HCEC 1CT (cell line): ENCODE measurements around the gene PRPS1.
"Not testable (repeated sequence)": the region's sequence is repeated elsewhere in the genome, so short reads cannot be mapped to it uniquely, and the experiment has no call there.

Experiments used
- DNase-seq: peaks from one replicate; pipeline ENCODE4 v3.0.0-alpha.2; 2017

The PRPS1 gene

GRCh38 chrX:107627838-107628661 is at the start of gene PRPS1:
Gene PRPS1, plus strand, starts transcription at chrX:107628510. Its CDS starts 119 bp downstream, at chrX:107628629.
- DNase-seq = peak; percentile 95

GRCh38 chrX:107579956-107580355 is 48.4 kb upstream of the PRPS1 start:
- peak; percentile 71 for DNase-seq

GRCh38 chrX:107581923-107582322 is 46.4 kb upstream of the PRPS1 start:
- no peak for DNase-seq

GRCh38 chrX:107589243-107589642 is 39.1 kb upstream of the PRPS1 start:
- DNase-seq = no peak

GRCh38 chrX:107596651-107597050 is 31.7 kb upstream of the PRPS1 start:
- DNase-seq = no peak

GRCh38 chrX:107597264-107597663 is 31.0 kb upstream of the PRPS1 start:
- no peak for DNase-seq

GRCh38 chrX:107597791-107598190 is 30.5 kb upstream of the PRPS1 start:
- no peak for DNase-seq

GRCh38 chrX:107599450-107599861 is 28.9 kb upstream of the PRPS1 start:
- no peak for DNase-seq

GRCh38 chrX:107600366-107600765 is 27.9 kb upstream of the PRPS1 start:
- no peak for DNase-seq

- no peak for DNase-seq
These were observed 27.0 kb upstream of the PRPS1 start for GRCh38 chrX:107601326-107601725.

GRCh38 chrX:107601759-107602158 is 26.6 kb upstream of the PRPS1 start:
- no peak for DNase-seq

GRCh38 chrX:107602694-107603239 is 25.5 kb upstream of the PRPS1 start:
- DNase-seq = no peak

- DNase-seq = no peak
These were observed 24.7 kb upstream of the PRPS1 start for GRCh38 chrX:107603429-107604159.

- not testable (repeated sequence) for DNase-seq
These were observed 19.2 kb upstream of the PRPS1 start for GRCh38 chrX:107609061-107609460.

GRCh38 chrX:107610667-107611066 is 17.6 kb upstream of the PRPS1 start:
- DNase-seq = no peak

GRCh38 chrX:107619885-107620322 is 8.4 kb upstream of the PRPS1 start:
- DNase-seq = no peak

- DNase-seq = no peak
These were observed 3.4 kb upstream of the PRPS1 start for GRCh38 chrX:107624893-107625292.

GRCh38 chrX:107625739-107626138 is 2.6 kb upstream of the PRPS1 start:
- no peak for DNase-seq

GRCh38 chrX:107626481-107626880 is 1.8 kb upstream of the PRPS1 start:
- no peak for DNase-seq

- DNase-seq = no peak
These were observed 1.4 kb upstream of the PRPS1 start for GRCh38 chrX:107626916-107627315.

GRCh38 chrX:107628662-107629539 is 591 bp downstream of the PRPS1 start:
- no peak for DNase-seq

- DNase-seq = peak; percentile 29
These were observed 1.2 kb downstream of the PRPS1 start for GRCh38 chrX:107629540-107629909.
